HG03469 (cell line): Measurements from ENCODE around the gene RELT.

Source experiments
- ATAC-seq: cut with Tn5 transposase; IDR thresholded peaks from one replicate; pipeline ENCODE4 v1.9.1; 2021; ENCODE audit warnings: mild to moderate bottlenecking, moderate library complexity, moderate number of reproducible peaks; ENCODE audit not compliant: unreplicated experiment

The RELT gene

DNA sequence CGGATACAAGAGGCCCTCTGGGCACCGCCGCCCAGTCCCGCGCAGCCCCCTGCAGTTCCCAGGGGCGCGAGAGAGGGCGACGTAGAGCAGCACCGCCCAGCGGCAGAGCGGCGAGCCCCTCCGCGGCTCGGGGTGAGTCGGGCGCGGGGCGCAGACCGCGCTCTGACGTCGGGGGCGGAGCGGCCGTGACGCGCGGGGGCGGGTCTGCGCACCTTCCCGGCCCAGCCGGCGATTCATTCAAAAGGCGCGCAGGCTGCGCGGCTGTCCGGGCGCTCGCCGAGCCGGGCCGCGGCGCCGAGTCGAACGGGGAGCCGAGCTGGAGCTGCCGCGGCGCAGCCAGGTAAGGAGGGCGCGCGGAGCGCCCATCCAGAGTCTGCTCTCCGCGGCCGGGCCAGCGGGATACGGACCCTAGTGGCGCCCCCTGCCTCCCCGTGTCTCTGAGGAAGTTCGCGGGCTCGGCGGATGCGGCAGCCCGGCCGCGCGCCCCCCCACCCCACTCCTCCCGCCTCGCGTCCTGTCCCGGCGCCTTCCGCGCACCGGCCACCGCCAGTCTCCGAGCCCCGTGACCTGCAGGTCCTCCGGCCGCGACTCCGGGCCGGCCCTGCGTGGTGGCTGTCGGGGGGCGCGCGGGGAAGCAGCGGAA, at the start of gene RELT:
TSS of gene RELT (plus strand) at position 240 of the 643 bp plus-strand sequence. CDS start 12,738 bp downstream, outside the sequence.
- ATAC-seq = peak; percentile 58

GRCh38 chr11:73326929-73327811, 49.0 kb upstream of the RELT start:
- ATAC-seq = no peak

GRCh38 chr11:73327812-73328364, 48.3 kb upstream of the RELT start:
- no peak for ATAC-seq

DNA sequence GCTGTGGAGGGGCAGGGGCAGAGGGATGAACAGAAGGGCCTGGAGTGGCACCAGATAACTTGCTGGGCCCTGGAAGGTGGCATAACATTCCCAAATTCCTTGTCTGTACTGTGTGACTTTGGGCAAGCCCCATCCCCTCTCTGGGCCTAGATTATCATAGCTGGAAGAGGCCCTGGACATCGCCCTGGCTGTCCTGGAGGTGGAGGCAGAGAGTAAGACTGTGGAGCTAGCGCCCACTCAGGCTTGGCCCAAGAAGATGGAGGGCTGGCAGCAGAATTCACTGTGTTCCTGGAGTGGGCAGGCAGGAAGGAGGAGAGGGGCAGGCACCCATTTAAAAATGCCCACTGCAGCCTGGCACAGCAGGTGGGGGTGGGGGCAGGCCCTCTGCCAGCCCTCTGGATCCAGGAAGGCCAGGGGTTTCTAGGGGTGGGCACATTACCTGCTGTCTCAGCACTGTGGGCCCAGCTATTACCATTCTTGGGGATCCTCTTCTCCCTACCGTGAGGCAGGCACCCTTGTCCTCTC, 45.6 kb upstream of the RELT start:
- no peak for ATAC-seq

DNA sequence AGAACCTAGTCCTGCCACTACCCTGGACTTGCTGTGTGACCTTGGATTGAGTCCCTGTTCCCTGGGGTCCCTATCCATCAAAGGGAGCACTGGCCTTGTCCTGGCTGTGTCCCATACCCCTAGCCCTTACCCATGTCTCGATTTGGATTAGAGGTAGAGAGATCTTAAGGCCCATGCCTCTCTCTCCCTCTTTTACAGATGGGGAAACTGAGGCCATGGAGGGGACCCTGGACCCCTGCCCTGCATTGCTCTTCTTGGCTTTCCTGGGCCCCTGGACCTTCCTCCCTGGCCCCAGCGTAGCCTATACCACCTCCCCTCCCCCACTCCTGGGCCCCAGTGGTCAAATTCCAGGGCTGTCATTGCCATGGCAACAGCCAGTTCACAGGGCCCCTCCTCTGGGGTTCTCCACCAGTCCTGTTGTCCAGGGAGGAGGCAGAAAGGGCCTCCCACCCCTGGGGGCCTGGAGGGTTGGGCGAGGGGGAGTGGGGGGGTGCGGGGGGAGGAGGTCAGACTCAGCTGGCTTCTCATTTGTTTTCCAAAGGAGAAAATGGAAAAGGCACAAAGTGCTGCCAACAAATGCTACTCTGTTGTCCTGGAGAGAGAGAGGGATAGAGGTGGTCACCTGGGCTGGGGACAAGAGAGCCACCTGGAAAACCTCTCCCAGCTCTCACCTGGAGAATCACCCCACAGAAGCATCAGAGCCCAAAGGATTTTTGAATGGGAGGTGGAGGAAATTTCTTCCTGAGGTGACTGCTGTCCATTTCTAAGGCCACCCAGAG, 44.9 kb upstream of the RELT start:
- no peak for ATAC-seq

GRCh38 chr11:73333173-73333572, 43.0 kb upstream of the RELT start:
- ATAC-seq = no peak

DNA sequence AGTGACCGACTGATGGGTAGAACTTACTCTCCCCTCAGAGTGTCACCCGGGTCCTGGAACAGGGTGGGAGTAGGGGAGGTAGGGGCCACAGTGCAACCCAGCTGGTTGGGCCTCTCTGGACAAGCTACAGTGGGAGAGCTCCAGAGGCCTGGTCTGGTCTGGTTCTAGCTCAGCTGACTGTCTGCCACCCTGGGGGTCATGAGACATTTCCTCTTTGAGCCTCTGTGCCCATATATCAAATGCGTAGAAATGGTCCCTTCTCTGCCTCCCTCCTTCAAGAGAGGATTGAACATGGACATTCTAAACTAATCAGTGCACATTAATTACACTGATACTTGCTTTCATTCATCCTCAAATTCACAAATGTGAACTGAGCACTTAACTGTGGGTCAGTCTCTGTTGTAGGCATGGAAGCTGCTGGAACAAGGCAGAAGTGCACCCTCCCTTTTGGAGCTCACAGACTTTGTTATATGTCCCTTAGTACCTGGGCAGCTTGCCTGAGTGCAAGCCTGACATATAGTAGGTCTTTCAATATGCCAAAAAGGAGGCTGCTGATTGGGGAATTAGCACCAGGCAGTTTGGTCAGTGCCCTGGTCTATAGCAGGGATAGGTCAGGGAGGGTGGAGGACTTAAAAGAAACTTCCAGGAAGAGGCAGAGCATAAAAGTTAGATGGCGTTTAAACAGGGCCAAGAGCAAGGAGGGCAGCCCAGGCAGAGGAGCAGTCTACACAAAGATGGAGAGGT, 42.4 kb upstream of the RELT start:
- no peak for ATAC-seq

DNA sequence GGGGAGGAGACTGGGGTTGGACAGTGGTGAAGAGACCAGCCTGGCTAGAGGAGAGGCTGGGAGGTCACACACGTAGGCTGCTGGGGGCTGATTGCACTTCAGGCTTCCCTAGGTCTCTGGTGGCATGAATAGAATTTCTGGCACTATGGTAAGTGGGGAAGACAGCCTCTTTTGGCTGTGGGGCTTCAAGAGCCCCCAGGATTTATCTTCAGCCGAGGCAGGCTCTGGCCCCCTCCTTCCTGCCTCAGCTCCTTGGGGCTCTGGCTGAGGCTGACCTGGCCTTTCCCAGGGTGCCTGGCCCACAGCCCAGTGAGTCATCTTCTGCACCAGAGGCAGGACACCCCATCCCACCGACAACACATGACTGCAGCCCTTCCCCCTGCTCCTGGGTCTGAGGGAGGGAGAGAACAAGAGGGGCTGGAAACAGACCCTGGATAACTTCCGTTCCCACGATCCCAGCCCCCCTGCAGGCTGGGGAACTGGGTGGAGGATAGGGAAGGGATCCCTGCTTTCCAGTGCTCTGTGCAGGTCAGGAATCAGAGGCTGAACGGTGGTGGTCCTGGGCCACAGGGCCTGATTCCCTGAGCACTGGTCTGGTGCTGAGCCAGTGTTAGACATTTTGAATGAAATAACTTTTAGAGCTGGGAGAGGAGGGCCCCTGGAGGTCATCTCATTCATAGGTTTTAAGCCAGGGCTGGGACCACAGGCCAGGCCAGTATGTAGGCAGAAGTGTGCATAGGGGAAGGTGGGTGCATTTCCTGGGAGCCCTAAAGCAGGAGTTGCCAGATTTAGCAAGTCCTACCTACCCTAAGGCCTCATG, 41.6 kb upstream of the RELT start:
- no peak for ATAC-seq

- ATAC-seq = no peak
Observed at GRCh38 chr11:73335204-73335923, 40.8 kb upstream of the RELT start.

DNA sequence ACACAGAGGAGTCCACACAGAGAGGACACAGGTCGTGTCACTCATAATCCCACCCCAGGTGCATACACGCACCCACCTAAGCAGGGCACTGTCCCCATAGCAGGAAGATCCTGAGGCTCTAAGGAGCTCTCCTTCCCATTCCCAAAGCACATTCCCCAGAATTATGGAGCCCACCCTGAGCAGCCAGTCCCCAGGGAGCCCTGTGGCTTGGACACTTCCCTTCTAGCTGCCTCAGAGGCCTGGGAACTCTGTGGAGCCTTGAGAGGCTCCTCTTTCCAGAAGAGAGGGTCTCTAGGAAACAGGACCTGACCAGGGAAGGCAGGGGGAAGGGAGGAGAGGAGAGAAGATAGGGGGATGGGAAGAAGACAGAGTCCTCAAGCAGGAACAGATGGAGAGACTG, 38.4 kb upstream of the RELT start:
- no peak for ATAC-seq

GRCh38 chr11:73338279-73338678, 37.9 kb upstream of the RELT start:
- no peak for ATAC-seq

DNA sequence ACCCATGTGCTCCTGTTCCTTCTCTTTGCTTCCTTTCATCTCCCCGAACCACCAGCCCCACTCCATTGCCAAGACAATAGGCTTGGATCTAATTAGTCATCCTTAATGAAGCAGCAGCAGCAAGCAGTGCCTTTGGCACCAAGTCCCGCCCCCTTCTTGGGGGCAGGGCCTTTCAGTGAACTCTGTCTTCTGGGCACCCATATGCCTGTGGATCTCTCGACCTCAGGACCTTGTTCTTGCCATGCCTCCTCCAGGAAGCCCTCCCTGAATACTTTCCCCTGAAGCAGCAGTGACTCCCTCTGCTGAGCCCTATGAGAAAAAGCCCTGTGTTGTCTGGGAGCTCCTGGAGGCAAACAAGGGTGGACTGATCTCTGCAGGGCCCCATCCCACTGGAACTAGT, 36.0 kb upstream of the RELT start:
- ATAC-seq = no peak

- no peak for ATAC-seq
Observed at GRCh38 chr11:73342633-73343032, 33.6 kb upstream of the RELT start.

GRCh38 chr11:73343076-73343873, 32.9 kb upstream of the RELT start:
- ATAC-seq = no peak

DNA sequence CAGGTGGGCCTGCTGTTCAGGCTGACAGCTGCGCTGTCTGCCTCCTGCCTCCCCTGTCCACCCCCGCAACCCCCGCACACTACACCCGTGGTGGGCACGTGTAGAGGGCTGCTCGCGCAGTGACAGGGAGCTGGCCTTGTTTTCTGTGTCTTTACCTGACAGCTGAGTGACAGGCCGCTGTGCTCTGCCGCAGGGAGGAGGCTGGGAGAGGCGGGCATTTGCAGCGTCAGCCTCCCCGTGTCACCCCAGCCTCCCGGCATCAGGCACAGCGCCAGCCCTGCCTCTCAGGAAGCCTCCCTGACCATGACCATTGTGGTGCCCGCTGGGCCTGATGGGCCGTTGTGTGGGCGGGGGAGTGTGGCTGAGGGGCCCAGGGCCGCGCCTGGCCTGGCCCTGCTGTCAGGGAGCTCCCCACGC, 32.0 kb upstream of the RELT start:
- ATAC-seq = no peak

DNA sequence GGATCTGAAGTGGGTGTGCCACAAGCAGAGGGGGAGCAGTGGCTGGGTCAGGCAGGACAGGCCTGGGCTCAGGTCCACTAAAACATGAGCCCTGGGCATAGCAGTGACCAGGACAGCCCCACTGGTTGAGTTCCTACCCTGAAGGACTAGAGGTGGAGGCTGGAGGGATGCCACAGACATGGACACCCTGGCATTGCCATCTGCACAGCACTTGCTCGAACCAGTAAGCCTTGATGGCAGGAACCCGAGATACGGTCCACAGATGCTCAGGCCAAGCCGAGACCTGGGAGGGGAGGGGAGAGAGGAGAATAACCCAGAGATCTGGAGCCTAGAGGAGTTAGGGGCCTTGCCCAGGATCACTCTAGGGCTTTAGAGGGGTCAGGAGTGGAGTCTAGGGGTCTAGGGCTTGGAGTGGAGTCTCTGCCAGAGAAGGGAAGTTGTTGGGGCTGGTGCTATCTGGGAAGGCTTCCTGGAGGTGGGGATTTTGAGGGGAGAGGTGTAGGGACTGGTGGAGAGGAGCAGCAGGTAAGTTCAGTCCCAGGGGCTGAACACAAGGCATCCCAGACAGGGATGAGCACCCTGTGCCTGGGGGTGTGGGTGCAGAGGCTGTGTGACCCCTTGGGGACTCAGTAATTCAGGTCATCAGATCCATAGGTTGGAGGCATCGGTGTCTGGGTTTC, 30.6 kb upstream of the RELT start:
- ATAC-seq = no peak

- no peak for ATAC-seq
Observed at GRCh38 chr11:73346186-73346935, 29.8 kb upstream of the RELT start.
